GM19324 (cell line): ENCODE results near the gene MED9.
"Not testable (repeated sequence)": the region's sequence is repeated elsewhere in the genome, so short reads cannot be mapped to it uniquely, and the experiment has no call there.

Experiments used
- ATAC-seq: cut with Tn5 transposase; IDR thresholded peaks from one replicate; pipeline ENCODE4 v1.9.1; 2021; ENCODE audit warnings: mild to moderate bottlenecking, moderate library complexity; ENCODE audit not compliant: unreplicated experiment, low FRiP score

The MED9 gene

GRCh38 chr17:17454276-17454675 lies 22.5 kb upstream of the MED9 start:
- no peak for ATAC-seq

DNA sequence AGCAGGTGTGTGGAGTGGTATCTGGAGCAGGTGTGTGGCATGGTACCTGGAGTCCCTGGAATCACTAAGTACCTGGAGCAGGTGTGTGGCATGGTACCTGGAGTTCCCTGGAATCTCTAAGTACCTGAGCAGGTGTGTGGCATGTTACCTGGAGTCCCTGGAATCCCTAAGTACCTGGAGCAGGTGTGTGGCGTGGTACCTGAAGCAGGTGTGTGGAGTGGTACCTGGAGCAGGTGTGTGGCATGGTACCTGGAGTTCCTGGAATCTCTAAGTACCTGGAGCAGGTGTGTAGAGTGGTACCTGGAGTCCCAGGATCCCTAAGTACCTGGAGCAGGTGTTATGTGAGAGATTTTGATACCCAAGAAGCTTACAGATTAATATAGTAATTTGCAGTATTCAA lies 22.1 kb upstream of the MED9 start:
- ATAC-seq, result not testable (repeated sequence)

DNA sequence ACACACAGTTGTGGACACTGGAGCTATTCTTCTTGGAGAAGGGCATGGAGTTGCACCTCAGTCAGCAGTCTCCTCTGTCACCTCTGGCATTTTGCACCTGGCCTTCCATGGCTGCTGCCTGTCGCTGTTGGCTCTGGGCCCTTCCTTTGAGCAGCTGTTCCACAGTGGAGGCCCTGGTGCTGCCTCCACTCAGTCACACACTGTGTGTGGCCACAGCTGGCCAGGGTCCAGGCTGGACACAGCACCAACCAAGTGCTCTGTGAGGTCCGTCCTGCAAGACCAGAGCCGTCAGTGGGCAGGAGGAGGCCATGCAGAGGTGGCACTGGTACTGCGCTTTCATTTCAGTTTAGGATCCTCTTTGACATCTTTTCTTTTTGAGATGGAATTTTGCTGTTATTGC lies 21.6 kb upstream of the MED9 start:
- no peak for ATAC-seq

GRCh38 chr17:17456251-17456650 lies 20.5 kb upstream of the MED9 start:
- no peak for ATAC-seq

DNA sequence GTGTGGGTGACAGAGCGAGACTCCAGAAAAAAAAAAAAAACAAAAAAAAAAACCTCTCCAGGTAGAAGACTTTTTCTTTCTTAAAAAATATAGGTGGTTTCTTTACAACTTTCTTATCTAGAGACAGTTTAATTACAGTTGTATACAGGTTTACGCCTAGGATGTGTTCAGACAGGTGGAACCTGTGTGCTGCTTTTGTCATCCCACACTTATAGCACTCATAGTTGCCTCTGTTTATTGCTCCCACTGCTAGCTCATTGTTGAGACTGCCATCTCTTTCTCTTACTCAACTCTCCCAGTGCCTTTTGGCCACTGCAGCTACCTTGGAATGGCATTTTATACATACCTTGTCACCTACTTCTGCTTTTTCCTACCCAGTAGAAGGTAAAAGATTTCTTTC lies 19.1 kb upstream of the MED9 start:
- no peak for ATAC-seq

DNA sequence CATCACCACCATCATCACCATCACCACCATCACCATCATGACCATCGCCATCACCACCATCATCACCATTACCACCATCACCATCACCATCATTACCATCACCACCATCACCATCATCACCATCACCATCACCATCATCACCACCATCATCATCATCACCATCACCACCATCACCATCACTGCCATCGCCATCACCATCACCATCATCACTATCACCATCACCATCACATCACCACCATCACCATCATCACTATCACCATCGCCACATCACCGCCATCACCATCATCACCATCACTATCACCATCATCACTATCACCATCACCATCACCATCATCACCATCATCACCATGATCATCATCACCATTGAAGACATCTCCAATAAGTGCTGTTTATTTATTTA lies 16.8 kb upstream of the MED9 start:
- ATAC-seq, result no peak

DNA sequence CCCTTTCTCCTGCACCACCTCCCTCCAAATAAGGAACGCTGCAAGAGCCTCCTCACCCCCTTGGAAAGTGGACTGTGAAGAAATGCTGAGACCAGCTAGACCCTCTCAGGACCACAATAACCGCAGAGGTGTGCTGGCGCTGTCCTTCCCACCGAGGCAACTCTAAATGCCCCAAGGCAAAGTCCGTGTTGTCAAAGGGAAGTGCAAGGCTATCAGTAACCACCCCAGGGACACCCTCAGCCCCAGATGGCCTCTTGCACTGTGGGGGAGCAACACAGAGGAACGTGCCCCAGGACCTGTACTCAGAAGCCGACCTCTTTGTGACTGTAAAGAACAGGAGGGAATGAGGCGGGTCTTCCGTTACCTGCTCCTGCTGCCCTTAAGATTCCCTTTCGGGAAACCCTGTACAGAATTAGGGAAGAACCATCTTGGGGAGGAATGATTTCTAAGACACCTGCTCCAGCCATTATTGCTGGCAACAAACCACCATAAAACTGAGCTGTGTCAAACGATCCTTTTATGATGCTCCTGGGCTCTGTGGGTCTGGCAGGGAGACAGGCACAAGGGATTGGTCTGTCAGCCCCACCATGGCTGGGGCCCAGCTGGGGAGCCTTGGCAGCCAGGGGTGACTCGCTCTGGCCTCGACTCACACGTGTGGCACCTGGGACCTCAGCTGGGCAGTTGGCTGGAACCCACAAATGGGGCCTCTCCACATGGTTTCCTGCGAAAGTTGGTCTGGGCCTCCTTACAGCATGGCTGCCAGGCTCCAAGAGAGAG lies 14.6 kb upstream of the MED9 start:
- no peak for ATAC-seq

DNA sequence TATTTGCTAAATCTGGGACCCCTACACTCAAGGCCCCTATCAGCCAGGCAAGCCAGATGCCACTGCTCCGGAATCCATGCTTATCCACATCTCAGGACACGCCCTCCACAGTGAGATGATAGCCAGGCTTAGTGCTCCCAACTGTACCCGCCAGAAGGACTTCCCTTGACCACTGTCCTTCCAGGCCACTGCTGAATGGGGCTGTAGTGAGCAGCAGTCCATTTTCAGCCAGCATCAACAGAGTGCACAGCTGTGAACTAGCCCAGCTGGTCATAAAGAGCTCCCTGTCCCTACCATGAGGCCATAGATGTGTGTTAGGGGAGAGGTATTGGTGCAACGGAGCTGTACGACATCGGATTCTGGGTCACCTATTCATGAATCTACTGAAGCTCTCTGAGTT lies 13.0 kb upstream of the MED9 start:
- ATAC-seq, result no peak

DNA sequence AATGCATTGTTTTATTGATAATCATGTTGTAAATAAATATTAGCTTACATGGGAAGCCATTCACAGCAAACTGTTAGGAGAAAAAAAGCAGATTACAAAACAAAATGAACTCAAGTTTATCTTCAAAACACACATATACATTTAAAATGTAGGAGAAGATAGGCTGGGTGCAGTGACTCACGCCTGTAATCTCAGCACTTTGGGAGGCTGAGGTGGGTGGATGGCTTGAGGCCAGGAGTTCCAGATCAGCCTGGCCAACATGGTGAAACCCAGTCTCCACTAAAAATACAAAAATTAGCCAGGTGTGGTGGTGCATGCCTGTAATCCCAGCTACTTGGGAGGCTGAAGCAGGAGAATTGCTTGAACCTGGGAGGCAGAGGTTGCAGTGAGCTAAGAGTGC lies 10.9 kb upstream of the MED9 start:
- ATAC-seq, result not testable (repeated sequence)

GRCh38 chr17:17466511-17466910 lies 10.3 kb upstream of the MED9 start:
- no peak for ATAC-seq

DNA sequence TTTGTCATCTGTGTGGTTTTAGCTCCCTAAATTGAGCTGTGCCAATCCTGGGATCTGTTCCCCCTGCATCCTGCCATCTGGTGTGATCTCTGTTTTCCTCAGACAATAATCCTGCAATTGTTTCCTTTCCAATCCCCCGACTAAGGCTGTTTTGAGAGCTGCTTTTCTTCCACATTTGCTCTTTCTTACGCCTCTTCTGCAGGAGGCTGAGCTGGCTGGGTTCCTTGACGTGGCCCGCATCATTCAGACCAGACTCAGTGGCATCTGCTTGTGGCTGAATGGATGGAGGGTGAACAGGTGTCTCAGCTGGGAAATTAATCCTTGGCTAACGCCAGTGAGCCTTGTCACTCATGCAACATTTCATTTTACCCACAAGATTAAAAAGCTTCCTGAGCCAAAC lies 9.8 kb upstream of the MED9 start:
- ATAC-seq, result no peak

DNA sequence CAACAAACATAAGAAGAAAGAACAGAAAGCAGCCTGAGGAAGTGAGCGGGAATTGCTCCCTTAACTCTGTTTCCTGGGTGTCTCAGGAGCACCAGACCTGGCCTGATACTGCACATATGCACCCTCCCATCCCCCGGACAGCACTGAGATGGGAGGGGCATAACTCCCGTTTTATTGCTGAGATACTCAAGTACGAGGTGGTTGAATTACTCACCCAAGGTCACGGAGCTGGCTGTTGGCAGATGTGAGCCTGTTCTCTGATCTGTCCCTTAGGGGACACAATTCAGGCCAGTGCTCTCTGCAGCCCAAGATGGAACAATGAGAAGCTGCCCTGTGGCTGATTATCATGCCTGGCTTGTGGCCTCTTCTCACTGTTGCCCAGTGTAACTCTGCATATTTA lies 9.1 kb upstream of the MED9 start:
- no peak for ATAC-seq

DNA sequence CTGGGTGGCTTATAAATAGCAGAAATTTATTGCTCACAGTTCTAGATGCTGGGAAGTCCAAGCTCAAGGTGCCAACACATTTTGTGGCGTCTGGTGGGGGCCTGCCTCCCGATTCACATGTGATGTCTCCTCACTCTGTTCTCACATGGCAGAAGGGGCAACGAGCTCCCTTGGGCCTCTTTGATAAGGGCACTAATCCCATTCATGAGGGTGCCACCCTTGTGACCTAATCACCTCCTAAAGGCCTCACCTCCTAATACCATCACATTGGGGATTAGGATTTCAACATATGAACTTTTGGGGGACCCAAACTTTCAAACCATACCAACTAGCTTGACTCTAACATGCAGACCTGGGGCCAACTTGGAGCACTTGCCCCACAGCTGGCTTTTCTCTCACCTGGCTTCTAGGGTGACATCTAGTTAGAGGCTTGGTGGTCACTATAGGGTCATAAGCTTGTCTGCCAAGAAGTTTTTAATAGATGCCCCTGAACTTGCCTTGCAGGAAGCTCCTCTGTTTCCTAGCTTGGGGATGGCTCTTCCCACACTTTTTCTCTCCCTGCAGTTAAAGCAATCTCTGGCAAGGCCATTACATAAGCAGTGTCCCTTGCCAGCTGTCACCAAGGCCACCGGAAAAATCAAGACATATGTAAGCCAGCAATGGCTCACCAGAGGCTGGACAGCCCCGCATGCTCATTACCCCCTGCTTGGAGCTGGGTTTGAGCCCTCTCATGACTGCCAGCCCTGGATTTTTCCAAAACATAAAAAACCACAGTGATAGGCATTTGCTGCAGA lies 8.4 kb upstream of the MED9 start:
- no peak for ATAC-seq

DNA sequence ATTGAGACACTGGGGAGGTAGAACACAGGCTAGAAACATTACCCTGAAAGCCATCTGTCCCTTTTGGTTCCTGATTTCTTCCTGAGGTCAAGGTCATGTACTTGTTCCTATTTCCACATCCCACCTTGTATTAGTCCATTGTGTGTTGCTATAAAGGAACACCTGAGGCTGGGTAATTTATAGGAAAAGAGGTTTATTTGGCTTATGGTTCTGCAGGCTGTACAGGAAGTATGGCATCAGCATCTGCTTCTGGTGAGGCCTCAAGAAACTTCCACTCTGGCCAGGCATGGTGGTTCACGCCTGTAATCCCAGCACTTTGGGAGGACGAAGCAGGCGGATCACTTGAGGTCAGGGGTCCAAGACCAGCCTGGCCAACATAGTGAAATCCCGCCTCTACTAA lies 7.4 kb upstream of the MED9 start:
- no peak for ATAC-seq

- ATAC-seq, result no peak
Measured at GRCh38 chr17:17469996-17470395, 6.8 kb upstream of the MED9 start.

DNA sequence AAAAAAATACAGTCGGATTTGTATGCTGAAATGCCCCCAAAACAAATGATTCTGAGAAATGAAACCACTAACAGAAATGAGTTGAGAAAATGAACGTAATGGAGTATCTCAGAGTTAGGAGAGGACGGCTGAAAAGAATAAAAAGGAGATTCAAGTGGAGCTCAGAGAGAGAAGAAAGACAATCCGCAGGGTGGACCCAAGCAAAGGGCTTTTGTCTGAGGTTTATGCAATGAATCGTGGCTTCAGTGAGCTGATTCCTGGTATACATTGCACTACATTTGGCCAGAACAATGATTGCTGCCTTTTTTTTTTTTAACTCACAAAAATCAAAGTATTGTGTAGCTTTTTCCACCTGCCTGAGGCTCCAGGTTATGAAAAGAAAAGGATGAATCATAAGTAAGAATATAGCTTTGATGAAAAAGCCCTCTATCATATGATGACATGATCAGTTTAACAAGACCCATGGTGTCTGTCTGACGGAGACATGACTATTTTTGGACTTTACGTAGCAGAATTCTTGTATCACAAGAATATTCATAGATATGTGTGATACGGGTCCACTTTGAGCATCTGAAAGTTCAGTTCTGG lies 4.4 kb upstream of the MED9 start:
- no peak for ATAC-seq

- ATAC-seq, result no peak
Measured at GRCh38 chr17:17474341-17474740, 2.5 kb upstream of the MED9 start.

DNA sequence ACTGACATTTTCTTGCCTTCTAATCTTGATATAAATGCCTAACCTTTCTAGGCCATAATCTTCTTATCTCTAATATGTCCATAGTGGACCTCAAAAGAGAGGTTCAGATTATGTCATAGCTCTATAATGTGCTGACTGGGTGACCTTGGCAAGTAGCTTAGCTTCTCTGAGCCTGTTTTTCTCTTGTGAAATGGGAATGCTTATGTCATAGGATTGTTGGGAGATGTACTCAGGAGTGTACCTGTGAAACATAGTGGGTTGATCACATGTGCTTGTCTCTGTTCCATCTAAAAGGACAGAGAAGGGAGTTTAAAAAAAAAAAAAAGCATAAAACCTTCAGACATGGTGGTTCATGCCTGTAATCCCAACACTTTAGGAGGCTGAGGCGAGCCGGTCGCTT lies 2.4 kb downstream of the MED9 start:
- ATAC-seq, result no peak

DNA sequence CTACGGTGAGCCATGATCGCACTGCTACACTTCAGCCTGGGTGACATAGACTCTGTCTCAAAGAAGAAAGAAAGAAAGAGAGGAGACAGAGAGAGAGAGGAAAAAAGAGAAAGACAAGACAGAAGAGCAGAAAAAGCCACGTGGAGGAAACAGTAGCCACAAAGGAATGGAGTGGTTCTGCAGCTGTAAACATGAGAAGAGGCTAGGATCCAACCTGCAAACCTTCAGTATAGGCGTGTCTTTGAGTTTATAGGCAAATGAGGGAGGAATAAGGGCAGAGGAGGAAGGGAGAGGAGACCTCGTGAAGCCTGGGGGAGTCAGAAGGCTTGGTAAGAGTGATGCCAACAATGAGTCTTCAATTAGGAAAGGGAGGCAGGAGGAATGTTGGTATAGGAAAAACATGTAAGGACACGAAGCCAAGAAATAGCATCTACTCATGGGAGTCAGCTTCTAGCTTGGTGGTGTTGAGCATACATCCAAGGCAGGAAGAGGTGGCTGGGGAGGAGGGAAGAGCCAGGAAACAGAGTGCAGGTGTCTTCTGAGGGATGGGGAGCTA lies 3.9 kb downstream of the MED9 start:
- ATAC-seq, result no peak

DNA sequence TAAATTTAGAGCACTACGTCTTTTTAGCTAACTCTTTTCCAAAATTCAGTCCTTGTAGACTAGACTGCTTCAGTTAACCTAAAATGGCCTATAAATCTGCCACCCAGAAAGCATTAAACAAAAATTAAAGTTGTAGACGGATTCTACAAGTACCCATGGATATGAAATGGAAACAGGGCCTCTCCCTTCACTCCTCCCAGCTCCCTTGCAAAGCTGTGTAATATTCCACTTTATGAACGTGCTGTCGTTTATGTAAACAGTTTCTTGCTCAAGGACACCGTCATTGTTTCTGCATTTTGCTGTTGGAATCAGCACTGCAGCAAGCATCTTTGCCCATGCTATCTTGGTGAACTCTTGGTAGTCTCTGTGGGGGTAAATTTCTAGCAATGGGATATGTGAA lies 5.1 kb downstream of the MED9 start:
- no peak for ATAC-seq

DNA sequence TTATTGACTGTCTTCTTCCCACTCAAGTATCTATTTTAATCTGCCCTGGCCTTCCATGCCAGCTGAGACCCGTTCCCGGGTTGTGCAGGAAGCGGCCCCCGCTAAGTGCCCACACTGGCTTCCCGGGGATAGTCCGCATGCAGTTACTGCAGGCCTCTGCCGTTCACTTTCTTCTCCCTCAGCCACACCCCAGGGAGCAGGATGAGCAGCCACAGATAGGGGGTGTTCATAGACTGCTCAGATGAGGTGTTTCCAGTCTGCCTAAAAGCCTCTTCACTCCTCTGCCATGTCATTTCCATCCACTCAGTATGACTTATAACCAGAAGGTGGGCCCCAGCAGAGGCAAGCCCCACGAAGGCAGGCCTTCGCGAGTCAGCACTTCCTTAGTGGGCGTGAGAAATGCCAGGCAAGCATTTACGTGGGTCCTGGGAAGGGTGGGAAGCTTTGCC lies 7.7 kb downstream of the MED9 start:
- ATAC-seq, result no peak
